IMR-90 (cell line): Measurements from ENCODE around the gene CASP3. TPM values are rescaled to one million over a fixed set of nuclear protein-coding genes. Genes with fewer than 3 reads are reported as not detected.

Source experiments
- ATAC-seq: fragments of 200-7000 bp; cut with Tn5 transposase; 2 replicates; pipeline ENCODE4 v1.9.1; 2020; ENCODE audit warnings: low read depth, mild to moderate bottlenecking, moderate library complexity
- BruUV-seq: library from RNA; stranded (reverse); fragments of 400-500 nt; replicated peaks from 2 replicates; lab custom pipeline; 2021; lab: Mats Ljungman, UMichigan
- CTCF ChIA-PET: fragments of 300-600 bp; formaldehyde crosslinking; extraction: SDS; loops from one replicate; lab custom pipeline; 2021; ENCODE audit warnings: antibody characterized with exemption; lab: Yijun Ruan, JAX
- POLR2A ChIA-PET: fragments of 300-600 bp; sonication (Branson Sonifier 250); formaldehyde crosslinking; loops from one replicate; lab custom pipeline; 2022; ENCODE audit warnings: antibody characterized with exemption; ENCODE audit not compliant: unreplicated experiment; lab: Charles Lee
- DNase-seq: peaks from one replicate; pipeline ENCODE4 v3.0.0; 2013
- H2AFZ ChIP-seq: replicated peaks from 2 replicates; pipeline ENCODE3; 2013; ENCODE audit warnings: low read length, mild to moderate bottlenecking; ENCODE audit not compliant: poor library complexity
- H2AK5ac ChIP-seq: 2 replicates; pipeline ENCODE4 v1.6.1; 2013; ENCODE audit warnings: low read depth, low read length, inconsistent platforms
- H2AK9ac ChIP-seq: replicated peaks from 2 replicates; pipeline ENCODE3; 2013; ENCODE audit warnings: mild to moderate bottlenecking, low read depth, low read length, moderate library complexity; ENCODE audit not compliant: poor library complexity
- H2BK120ac ChIP-seq: 2 replicates; pipeline ENCODE4 v1.6.1; 2013; ENCODE audit warnings: low read depth, low read length, inconsistent platforms
- H2BK15ac ChIP-seq: 3 replicates; pipeline ENCODE4 v1.6.1; 2013; ENCODE audit warnings: low read depth, low read length, inconsistent platforms
- H2BK20ac ChIP-seq: 2 replicates; pipeline ENCODE4 v1.6.1; 2013; ENCODE audit warnings: low read depth, mild to moderate bottlenecking, inconsistent platforms, low read length, moderate library complexity
- H2BK5ac ChIP-seq: 2 replicates; pipeline ENCODE4 v1.6.1; 2013; ENCODE audit warnings: mild to moderate bottlenecking, low read depth, low read length, inconsistent platforms; ENCODE audit not compliant: poor library complexity, severe bottlenecking
- H3K14ac ChIP-seq: replicated peaks from 2 replicates; pipeline ENCODE4 v1.6.1; 2013; ENCODE audit warnings: low read depth, low read length, inconsistent platforms
- H3K18ac ChIP-seq: 2 replicates; pipeline ENCODE4 v1.6.1; 2013; ENCODE audit warnings: low read depth, low read length, control low read depth
- H3K23ac ChIP-seq: 2 replicates; pipeline ENCODE4 v1.6.1; 2013; ENCODE audit warnings: low read depth, low read length, inconsistent platforms
- H3K27ac ChIP-seq: 2 replicates; pipeline ENCODE4 v1.5.1; 2013; ENCODE audit warnings: mild to moderate bottlenecking, control low read depth, low read length; ENCODE audit not compliant: insufficient read depth
- H3K27me3 ChIP-seq: 2 replicates; pipeline ENCODE4 v1.6.1; 2013; ENCODE audit warnings: low read length; ENCODE audit not compliant: control insufficient read depth, insufficient read depth
- H3K36me3 ChIP-seq: 2 replicates; pipeline ENCODE4 v1.6.1; 2013; ENCODE audit warnings: low read length, mixed read lengths; ENCODE audit not compliant: control insufficient read depth, insufficient read depth
- H3K4ac ChIP-seq: 2 replicates; pipeline ENCODE4 v1.6.1; 2013; ENCODE audit warnings: low read depth, low read length, inconsistent platforms
- H3K4me1 ChIP-seq: 2 replicates; pipeline ENCODE4 v1.6.1; 2013; ENCODE audit warnings: low read length, mixed read lengths; ENCODE audit not compliant: control insufficient read depth, insufficient read depth
- H3K4me2 ChIP-seq: 2 replicates; pipeline ENCODE4 v1.6.1; 2013; ENCODE audit warnings: low read depth, mild to moderate bottlenecking, control low read depth, low read length, moderate library complexity
- H3K4me3 ChIP-seq: 2 replicates; pipeline ENCODE4 v1.5.1; 2013; ENCODE audit warnings: low read depth, mild to moderate bottlenecking, control low read depth, low read length, moderate library complexity; ENCODE audit not compliant: insufficient read depth
- H3K56ac ChIP-seq: 2 replicates; pipeline ENCODE4 v1.6.1; 2013; ENCODE audit warnings: low read length, inconsistent platforms; ENCODE audit not compliant: insufficient read depth; ENCODE audit errors: extremely low read depth
- H3K79me1 ChIP-seq, 2 experiments: 2 replicates each; pipeline ENCODE4 v1.6.1; 2013; ENCODE audit warnings: low read length in 2 of 2, inconsistent platforms in 1 of 2, low read depth in 1 of 2
- H3K9ac ChIP-seq: 2 replicates; pipeline ENCODE4 v1.6.1; 2013; ENCODE audit warnings: low read depth, low read length, control low read depth
- H3K9me1 ChIP-seq: 2 replicates; pipeline ENCODE4 v1.6.1; 2013; ENCODE audit warnings: low read length, inconsistent platforms; ENCODE audit not compliant: insufficient read depth
- H3K9me3 ChIP-seq: 2 replicates; pipeline ENCODE4 v1.6.1; 2013; ENCODE audit warnings: low read length; ENCODE audit not compliant: control insufficient read depth, insufficient read depth
- H4K20me1 ChIP-seq: 2 replicates; pipeline ENCODE4 v1.6.1; 2013; ENCODE audit warnings: low read length, inconsistent platforms; ENCODE audit not compliant: insufficient read depth
- H4K5ac ChIP-seq: 2 replicates; pipeline ENCODE4 v1.6.1; 2013; ENCODE audit warnings: mild to moderate bottlenecking, low read depth, low read length, control low read depth
- H4K8ac ChIP-seq, 2 experiments: 2 replicates each; pipeline ENCODE4 v1.6.1; 2013; ENCODE audit warnings: low read depth in 2 of 2, low read length in 2 of 2, control low read depth in 1 of 2, inconsistent platforms in 1 of 2
- H4K91ac ChIP-seq: 2 replicates; pipeline ENCODE4 v1.6.1; 2013; ENCODE audit warnings: low read depth, low read length, inconsistent platforms; ENCODE audit not compliant: insufficient read depth
- BHLHE40 ChIP-seq: fragments of 150-350 bp; IDR thresholded peaks from 2 replicates; pipeline ENCODE4 v1.6.1; 2016; ENCODE audit warnings: mild to moderate bottlenecking, low read depth, low read length
- CEBPB ChIP-seq: IDR thresholded peaks from 2 replicates; pipeline ENCODE4 v1.6.1; 2012; ENCODE audit warnings: low read depth, low read length, improper control_type of control experiment
- CHD1 ChIP-seq: IDR thresholded peaks from 2 replicates; pipeline ENCODE4 v1.6.1; 2012; ENCODE audit warnings: low read depth, low read length, improper control_type of control experiment
- CTCF ChIP-seq: conservative IDR thresholded peaks from 2 replicates; pipeline ENCODE4 v1.5.1; 2012; ENCODE audit warnings: mild to moderate bottlenecking, low read depth, low read length, improper control_type of control experiment
- ELK1 ChIP-seq: fragments of 150-350 bp; IDR thresholded peaks from 2 replicates; pipeline ENCODE4 v1.6.1; 2016; ENCODE audit warnings: low read depth, mild to moderate bottlenecking, low read length, moderate library complexity, borderline replicate concordance
- FOS ChIP-seq: fragments of 150-350 bp; IDR thresholded peaks from 2 replicates; pipeline ENCODE4 v1.6.1; 2016; ENCODE audit warnings: low read depth, low read length
- MAFK ChIP-seq: IDR thresholded peaks from 2 replicates; pipeline ENCODE4 v1.6.1; 2012; ENCODE audit warnings: low read depth, low read length, improper control_type of control experiment
- MAZ ChIP-seq: IDR thresholded peaks from 2 replicates; pipeline ENCODE4 v1.6.1; 2012; ENCODE audit warnings: low read depth, mild to moderate bottlenecking, low read length, improper control_type of control experiment, moderate library complexity, borderline replicate concordance
- MXI1 ChIP-seq: IDR thresholded peaks from 2 replicates; pipeline ENCODE4 v1.6.1; 2012; ENCODE audit warnings: low read depth, mild to moderate bottlenecking, low read length, moderate library complexity, borderline replicate concordance
- NFE2L2 ChIP-seq: fragments of 150-350 bp; IDR thresholded peaks from 2 replicates; pipeline ENCODE4 v1.6.1; 2016; ENCODE audit warnings: low read depth, mild to moderate bottlenecking, low read length
- POLR2A ChIP-seq: IDR thresholded peaks from 2 replicates; pipeline ENCODE4 v1.6.1; 2012; ENCODE audit warnings: mild to moderate bottlenecking, low read depth, low read length
- RAD21 ChIP-seq: IDR thresholded peaks from 2 replicates; pipeline ENCODE4 v1.6.1; 2012; ENCODE audit warnings: low read length, improper control_type of control experiment
- RCOR1 ChIP-seq: IDR thresholded peaks from 2 replicates; pipeline ENCODE4 v1.6.1; 2012; ENCODE audit warnings: mild to moderate bottlenecking, low read length, improper control_type of control experiment; ENCODE audit not compliant: insufficient replicate concordance
- RFX5 ChIP-seq: IDR thresholded peaks from 2 replicates; pipeline ENCODE4 v1.8.0; 2012; ENCODE audit warnings: low read depth, mild to moderate bottlenecking, low read length, moderate library complexity
- SMC3 ChIP-seq: fragments of 150-350 bp; IDR thresholded peaks from 2 replicates; pipeline ENCODE4 v1.6.1; 2016; ENCODE audit warnings: low read depth, mild to moderate bottlenecking, antibody characterized with exemption, low read length, moderate library complexity
- USF2 ChIP-seq: fragments of 150-350 bp; IDR thresholded peaks from 2 replicates; pipeline ENCODE4 v1.6.1; 2017; ENCODE audit warnings: mild to moderate bottlenecking, antibody characterized with exemption, low read length, low read depth
- WGBS, 2 experiments: methylation state at CpG; one replicate each; pipeline versions ENCODE4 v1.1.5 to v1.1.7; 2013; ENCODE audit warnings: missing lambda C conversion rate in 2 of 2; ENCODE audit not compliant: insufficient read length in 1 of 2; ENCODE audit errors: extremely low coverage in 2 of 2; 5-methylcytosine and 5-hydroxymethylcytosine counted together
- dilution Hi-C: fragments of 300-500 bp; cut with HindIII; formaldehyde crosslinking; loops from one replicate; pipeline ENCODE4 v1.14.3; 2018; ENCODE audit warnings: low sequenced_read_pairs; ENCODE audit not compliant: unreplicated experiment
- in situ Hi-C: fragments of 300-500 bp; cut with MboI; formaldehyde crosslinking; loops from 3 replicates; pipeline ENCODE4 v1.14.3; 2019; ENCODE audit warnings: low sequenced_read_pairs, inconsistent platforms, mixed read lengths
- intact Hi-C: fragments of 100-400 bp; cut with micrococcal nuclease; formaldehyde crosslinking; loops from 2 replicates; pipeline ENCODE4 v1.10.0; 2022
- polyA plus RNA-seq, 3 experiments: library from polyadenylated mRNA; depleted of rRNA; stranded (reverse); fragments of >200 nt; gene quantifications; 2 replicates each; pipeline ENCODE4 v1.2.3, GENCODE V29; 2012; ENCODE audit warnings: low replicate concordance in 1 of 3
- total RNA-seq: library from RNA; depleted of rRNA; stranded (reverse); fragments of >200 nt; gene quantifications from 2 replicates; pipeline ENCODE4 v1.2.3, GENCODE V29; 2012

The CASP3 gene
- total and polyA plus RNA-seq, 2 of the 4 experiments (the other 2 are of a cell fraction) = 26.7 to 27.4 TPM

- Histone ChIP-seq H3K18ac (peak overlapping the region; percentile 86; the same call in 1 of the 2 replicates), H3K9me1 (0 out of 2 replicates have a peak, but pooled peaks cover 3% of the 10 kb centered on the region), H2AFZ (no peak overlapping the region), H2BK15ac (no peak overlapping the region), H2BK5ac (peak overlapping the region; percentile 68), H3K9me3 (no peaks in the 10 kb centered on the region), H4K91ac (0 out of 2 replicates have a peak overlapping the region, but pooled peaks have one; percentile 38), H3K14ac (no peak overlapping the region), H2BK120ac (0 out of 2 replicates have a peak overlapping the region, but pooled peaks have one; percentile 32), H3K4me2 (peak overlapping the region; percentile 83; the same call in 1 of the 2 replicates), H3K27me3 (no peaks in the 10 kb centered on the region), H4K8ac (no peak overlapping the region), H4K20me1 (no peaks in the 10 kb centered on the region), H3K79me1 (no peaks in the 10 kb centered on the region; a peak in 1 of 4 replicates), H2BK20ac (no peak overlapping the region), H3K4me3 (no peak overlapping the region), H2AK5ac (no peak overlapping the region), H3K4me1 (peaks cover 11% of the 10 kb centered on the region), H3K23ac (no peak overlapping the region; the same call in 1 of the 2 replicates), H3K56ac (no peak overlapping the region), H2AK9ac (no peak overlapping the region), H3K36me3 (peaks cover 11% of the 10 kb centered on the region), H3K9ac (no peak overlapping the region), H4K5ac (peak overlapping the region; percentile 83; the same call in 1 of the 2 replicates), H3K27ac (peak overlapping the region; percentile 90; the same call in 1 of the 2 replicates), H3K4ac (no peak overlapping the region)
- peak; percentile 63 for ATAC-seq
- ChIA-PET POLR2A (no interaction called here), CTCF (no interaction called here)
- DNase-seq = peak; percentile 19
- dilution Hi-C loops (no loop called here), in situ Hi-C loops (no loop called here), intact Hi-C loops (no loop called here)
- TF ChIP-seq RCOR1 (no peak), MAZ (no peak), CTCF (no peak), MXI1 (no peak), BHLHE40 (no peak), POLR2A (no peak), USF2 (no peak), ELK1 (no peak), FOS (no peak), MAFK (no peak), CEBPB (no peak), SMC3 (no peak), RAD21 (no peak), NFE2L2 (no peak), CHD1 (no peak), RFX5 (no peak)
- WGBS, 2 experiments = no CpG with 5 or more reads among the region's 4 CpGs
- no TSS peak for BruUV-seq
These were observed 24.8 kb upstream of the CASP3 start for GRCh38 chr4:184674011-184674410.
